ENCODE data around the gene PIP5K1C.

The PIP5K1C gene, protein sequence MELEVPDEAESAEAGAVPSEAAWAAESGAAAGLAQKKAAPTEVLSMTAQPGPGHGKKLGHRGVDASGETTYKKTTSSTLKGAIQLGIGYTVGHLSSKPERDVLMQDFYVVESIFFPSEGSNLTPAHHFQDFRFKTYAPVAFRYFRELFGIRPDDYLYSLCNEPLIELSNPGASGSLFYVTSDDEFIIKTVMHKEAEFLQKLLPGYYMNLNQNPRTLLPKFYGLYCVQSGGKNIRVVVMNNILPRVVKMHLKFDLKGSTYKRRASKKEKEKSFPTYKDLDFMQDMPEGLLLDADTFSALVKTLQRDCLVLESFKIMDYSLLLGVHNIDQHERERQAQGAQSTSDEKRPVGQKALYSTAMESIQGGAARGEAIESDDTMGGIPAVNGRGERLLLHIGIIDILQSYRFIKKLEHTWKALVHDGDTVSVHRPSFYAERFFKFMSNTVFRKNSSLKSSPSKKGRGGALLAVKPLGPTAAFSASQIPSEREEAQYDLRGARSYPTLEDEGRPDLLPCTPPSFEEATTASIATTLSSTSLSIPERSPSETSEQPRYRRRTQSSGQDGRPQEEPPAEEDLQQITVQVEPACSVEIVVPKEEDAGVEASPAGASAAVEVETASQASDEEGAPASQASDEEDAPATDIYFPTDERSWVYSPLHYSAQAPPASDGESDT

GRCh38 chr19:3700242-3701032 is at the start of gene PIP5K1C:
Gene PIP5K1C, minus strand, starts transcription at chr19:3700468. Its CDS starts 78 bp downstream, at chr19:3700390.
- H3K4me3 ChIP-seq (ENCODE audit: insufficient read depth, low read length, poor library complexity, severe bottlenecking): peak within 1 kb of the TSS; percentile 63
- no peak within 1 kb of the TSS for H3K27ac ChIP-seq (ENCODE audit: low read depth, low read length)

GRCh38 chr19:3748965-3749364 is 48.7 kb upstream of the PIP5K1C start:
- H3K27ac ChIP-seq (ENCODE audit: low read depth, low read length): no peak overlapping the region
- no peaks in the 10 kb centered on the region for H3K9me3 ChIP-seq (ENCODE audit: insufficient read depth, low read length)
- TF ChIP-seq CTCF (IDR thresholded peaks at IDR 0.05; ENCODE audit: insufficient read depth, low read length, poor library complexity, severe bottlenecking): no peak
- no peak for TF ChIP-seq EZH2phosphoT487 (conservative IDR thresholded peaks at IDR 0.05; ENCODE audit: low read length)
- no peaks in the 10 kb centered on the region for H4K20me1 ChIP-seq (ENCODE audit: low read depth, low read length)
- no peak overlapping the region for H2AFZ ChIP-seq (ENCODE audit: low read depth, low read length, severe bottlenecking)
- no peaks in the 10 kb centered on the region for H3K9me2 ChIP-seq (replicated peaks; ENCODE audit: insufficient read depth, low read length)
- no peak overlapping the region for H3K4me3 ChIP-seq (ENCODE audit: insufficient read depth, low read length, poor library complexity, severe bottlenecking)
- H3K4me2 ChIP-seq (ENCODE audit: low read depth, low read length, poor library complexity, severe bottlenecking): no peak overlapping the region
- no peaks in the 10 kb centered on the region for H3F3A ChIP-seq (ENCODE audit: insufficient read depth)
- no peak overlapping the region for H3K9ac ChIP-seq (ENCODE audit: low read length)
- no peaks in the 10 kb centered on the region for H3K79me2 ChIP-seq (ENCODE audit: insufficient read depth, low read length)
- H3K36me3 ChIP-seq (ENCODE audit: low read length): no peaks in the 10 kb centered on the region
- H3K27me3 ChIP-seq (ENCODE audit: low read length): no peaks in the 10 kb centered on the region

More at GRCh38 chr19:3700242-3701032, at the start of gene PIP5K1C:
- H3K9ac ChIP-seq (ENCODE audit: low read length): peak within 1 kb of the TSS; percentile 66
- H3K4me2 ChIP-seq (ENCODE audit: low read depth, low read length, poor library complexity, severe bottlenecking): peak within 1 kb of the TSS; percentile 88
- H4K20me1 ChIP-seq (ENCODE audit: low read depth, low read length): no peaks in the 10 kb centered on the region
- H3K9me3 ChIP-seq (ENCODE audit: insufficient read depth, low read length): no peaks in the 10 kb centered on the region
- no peaks in the 10 kb centered on the region for H3K9me2 ChIP-seq (replicated peaks; ENCODE audit: insufficient read depth, low read length)
- H2AFZ ChIP-seq (ENCODE audit: low read depth, low read length, severe bottlenecking): no peak within 1 kb of the TSS
- no peaks in the 10 kb centered on the region for H3K79me2 ChIP-seq (ENCODE audit: insufficient read depth, low read length)
- no peaks in the 10 kb centered on the region for H3F3A ChIP-seq (ENCODE audit: insufficient read depth)
- H3K27me3 ChIP-seq (ENCODE audit: low read length): no peaks in the 10 kb centered on the region
- TF ChIP-seq CTCF (IDR thresholded peaks at IDR 0.05; ENCODE audit: insufficient read depth, low read length, poor library complexity, severe bottlenecking) (peak; percentile 42), EZH2phosphoT487 (conservative IDR thresholded peaks at IDR 0.05; ENCODE audit: low read length) (no peak)
- H3K36me3 ChIP-seq (ENCODE audit: low read length): no peaks in the 10 kb centered on the region

DNA sequence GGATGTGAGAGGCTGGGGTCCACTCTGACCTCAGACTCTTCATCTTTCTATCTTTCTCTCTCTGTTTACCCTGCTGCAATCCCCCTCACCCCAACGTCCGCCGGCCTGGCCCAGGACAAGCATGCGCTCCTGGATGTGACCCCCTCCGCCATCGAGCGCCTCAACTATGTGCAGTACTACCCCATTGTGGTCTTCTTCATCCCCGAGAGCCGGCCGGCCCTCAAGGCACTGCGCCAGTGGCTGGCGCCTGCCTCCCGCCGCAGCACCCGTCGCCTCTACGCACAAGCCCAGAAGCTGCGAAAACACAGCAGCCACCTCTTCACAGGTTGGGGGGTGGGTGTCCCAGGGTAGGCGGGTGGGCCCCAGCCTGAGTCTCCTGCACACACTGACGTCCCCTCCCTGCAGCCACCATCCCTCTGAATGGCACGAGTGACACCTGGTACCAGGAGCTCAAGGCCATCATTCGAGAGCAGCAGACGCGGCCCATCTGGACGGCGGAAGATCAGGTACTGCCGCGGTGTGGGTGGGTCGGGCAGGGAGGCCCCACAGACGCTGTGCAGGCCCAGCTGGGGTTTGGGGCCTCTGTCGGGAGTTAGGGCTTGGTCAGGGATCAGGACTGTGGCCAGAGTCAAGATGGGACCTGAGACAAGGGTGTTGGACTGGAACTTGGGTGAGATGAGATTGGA is 46.2 kb upstream of the PIP5K1C start:
- Histone ChIP-seq H3K4me2 (ENCODE audit: low read depth, low read length, poor library complexity, severe bottlenecking) (no peak overlapping the region), H3K9me2 (replicated peaks; ENCODE audit: insufficient read depth, low read length) (no peaks in the 10 kb centered on the region)
- TF ChIP-seq EZH2phosphoT487 (conservative IDR thresholded peaks at IDR 0.05; ENCODE audit: low read length): no peak
- no peak for TF ChIP-seq CTCF (IDR thresholded peaks at IDR 0.05; ENCODE audit: insufficient read depth, low read length, poor library complexity, severe bottlenecking)

More for the DNA sequence above, 46.2 kb upstream of the PIP5K1C start:
- H3K79me2 ChIP-seq (ENCODE audit: insufficient read depth, low read length): no peaks in the 10 kb centered on the region
- H3K9ac ChIP-seq (ENCODE audit: low read length): no peak overlapping the region
- H2AFZ ChIP-seq (ENCODE audit: low read depth, low read length, severe bottlenecking): no peak overlapping the region
- H3K9me3 ChIP-seq (ENCODE audit: insufficient read depth, low read length): no peaks in the 10 kb centered on the region
- no peak overlapping the region for H3K27ac ChIP-seq (ENCODE audit: low read depth, low read length)
- no peak overlapping the region for H3K4me3 ChIP-seq (ENCODE audit: insufficient read depth, low read length, poor library complexity, severe bottlenecking)
- no peaks in the 10 kb centered on the region for H3F3A ChIP-seq (ENCODE audit: insufficient read depth)
- no peaks in the 10 kb centered on the region for H3K27me3 ChIP-seq (ENCODE audit: low read length)
- H4K20me1 ChIP-seq (ENCODE audit: low read depth, low read length): no peaks in the 10 kb centered on the region
- H3K36me3 ChIP-seq (ENCODE audit: low read length): no peaks in the 10 kb centered on the region
